ENCODE results near the gene DCK. TPM values are rescaled to one million over a fixed set of nuclear protein-coding genes. Genes with fewer than 3 reads are reported as not detected.

The DCK gene
- total and polyA plus RNA-seq, 2 experiments from 2014 or later, result 16.9 to 25.1 TPM

DNA sequence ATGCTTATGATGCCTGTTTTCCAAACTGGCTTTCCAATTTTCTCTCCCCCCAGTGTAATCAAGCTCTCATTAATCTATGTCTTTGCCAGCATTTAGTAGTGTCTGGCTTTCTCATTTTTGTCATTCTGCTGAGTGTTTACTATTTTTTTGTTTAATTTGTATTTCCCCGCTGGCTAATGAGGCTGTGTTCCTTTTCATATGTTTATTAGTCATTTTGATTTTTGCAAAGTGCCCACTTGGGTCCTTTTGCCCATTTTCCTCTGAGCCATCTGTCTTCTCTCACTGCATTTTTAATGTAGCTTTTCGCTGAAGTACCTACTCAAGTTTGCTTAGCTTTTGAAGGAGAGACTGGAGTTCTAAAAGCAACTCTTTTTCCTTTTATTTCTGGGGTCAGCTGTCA, 14.7 kb downstream of the DCK start:
- no peak overlapping the region for H3K4me3 Mint-ChIP-seq
- H3K79me2 ChIP-seq (replicated peaks; ENCODE audit: insufficient read depth), result peaks cover 65% of the 10 kb centered on the region

More for the DNA sequence above, 14.7 kb downstream of the DCK start:
- Histone ChIP-seq H3K36me3 (ENCODE audit: insufficient read depth) (no peaks in the 10 kb centered on the region; the same call in 1 of the 2 replicates), H3K4me3 (no peak overlapping the region), H4K20me1 (replicated peaks; ENCODE audit: insufficient read depth) (peaks cover 10% of the 10 kb centered on the region; the same call in 1 of the 2 replicates), H3F3A (replicated peaks; ENCODE audit: low read depth) (no peaks in the 10 kb centered on the region), H3K4me1 (ENCODE audit: insufficient read depth) (peaks cover 23% of the 10 kb centered on the region), H3K9me2 (ENCODE audit: insufficient read depth) (no peaks in the 10 kb centered on the region), H3K27me3 (ENCODE audit: insufficient read depth) (no peaks in the 10 kb centered on the region), H3K4me2 (no peak overlapping the region), H3K27ac (ENCODE audit: low read depth) (no peak overlapping the region), H2AFZ (no peak overlapping the region)
- Mint-ChIP-seq H3K27ac (no peak overlapping the region), H3K9me3 (peaks cover 11% of the 10 kb centered on the region; the same call in 2 of the 3 replicates), H3K36me3 (ENCODE audit: low read depth) (peaks cover 27% of the 10 kb centered on the region), H3K4me1 (peaks cover 40% of the 10 kb centered on the region), H3K27me3 (ENCODE audit: insufficient read depth, low read depth, poor library complexity) (peaks cover 11% of the 10 kb centered on the region)
- TF ChIP-seq ZNF114 (CRISPR knock-in tag; IDR thresholded peaks at IDR 0.05) (no peak), JUNB (IDR thresholded peaks at IDR 0.05; ENCODE audit: unreplicated experiment) (no peak), EZH2 (IDR thresholded peaks at IDR 0.05; ENCODE audit: low read depth, unreplicated experiment) (no peak), STAT1 (IDR thresholded peaks at IDR 0.05; ENCODE audit: unreplicated experiment) (no peak), ZNF331 (CRISPR knock-in tag; IDR thresholded peaks at IDR 0.05; ENCODE audit: low read depth) (no peak), CREB1 (CRISPR knock-in tag; IDR thresholded peaks at IDR 0.05; ENCODE audit: low read depth) (no peak), EZH2phosphoT487 (IDR thresholded peaks at IDR 0.05; ENCODE audit: unreplicated experiment) (no peak), POLR2AphosphoS5 (IDR thresholded peaks at IDR 0.05; ENCODE audit: low read depth) (no peak)
- TF ChIP-seq, protein P1, sequence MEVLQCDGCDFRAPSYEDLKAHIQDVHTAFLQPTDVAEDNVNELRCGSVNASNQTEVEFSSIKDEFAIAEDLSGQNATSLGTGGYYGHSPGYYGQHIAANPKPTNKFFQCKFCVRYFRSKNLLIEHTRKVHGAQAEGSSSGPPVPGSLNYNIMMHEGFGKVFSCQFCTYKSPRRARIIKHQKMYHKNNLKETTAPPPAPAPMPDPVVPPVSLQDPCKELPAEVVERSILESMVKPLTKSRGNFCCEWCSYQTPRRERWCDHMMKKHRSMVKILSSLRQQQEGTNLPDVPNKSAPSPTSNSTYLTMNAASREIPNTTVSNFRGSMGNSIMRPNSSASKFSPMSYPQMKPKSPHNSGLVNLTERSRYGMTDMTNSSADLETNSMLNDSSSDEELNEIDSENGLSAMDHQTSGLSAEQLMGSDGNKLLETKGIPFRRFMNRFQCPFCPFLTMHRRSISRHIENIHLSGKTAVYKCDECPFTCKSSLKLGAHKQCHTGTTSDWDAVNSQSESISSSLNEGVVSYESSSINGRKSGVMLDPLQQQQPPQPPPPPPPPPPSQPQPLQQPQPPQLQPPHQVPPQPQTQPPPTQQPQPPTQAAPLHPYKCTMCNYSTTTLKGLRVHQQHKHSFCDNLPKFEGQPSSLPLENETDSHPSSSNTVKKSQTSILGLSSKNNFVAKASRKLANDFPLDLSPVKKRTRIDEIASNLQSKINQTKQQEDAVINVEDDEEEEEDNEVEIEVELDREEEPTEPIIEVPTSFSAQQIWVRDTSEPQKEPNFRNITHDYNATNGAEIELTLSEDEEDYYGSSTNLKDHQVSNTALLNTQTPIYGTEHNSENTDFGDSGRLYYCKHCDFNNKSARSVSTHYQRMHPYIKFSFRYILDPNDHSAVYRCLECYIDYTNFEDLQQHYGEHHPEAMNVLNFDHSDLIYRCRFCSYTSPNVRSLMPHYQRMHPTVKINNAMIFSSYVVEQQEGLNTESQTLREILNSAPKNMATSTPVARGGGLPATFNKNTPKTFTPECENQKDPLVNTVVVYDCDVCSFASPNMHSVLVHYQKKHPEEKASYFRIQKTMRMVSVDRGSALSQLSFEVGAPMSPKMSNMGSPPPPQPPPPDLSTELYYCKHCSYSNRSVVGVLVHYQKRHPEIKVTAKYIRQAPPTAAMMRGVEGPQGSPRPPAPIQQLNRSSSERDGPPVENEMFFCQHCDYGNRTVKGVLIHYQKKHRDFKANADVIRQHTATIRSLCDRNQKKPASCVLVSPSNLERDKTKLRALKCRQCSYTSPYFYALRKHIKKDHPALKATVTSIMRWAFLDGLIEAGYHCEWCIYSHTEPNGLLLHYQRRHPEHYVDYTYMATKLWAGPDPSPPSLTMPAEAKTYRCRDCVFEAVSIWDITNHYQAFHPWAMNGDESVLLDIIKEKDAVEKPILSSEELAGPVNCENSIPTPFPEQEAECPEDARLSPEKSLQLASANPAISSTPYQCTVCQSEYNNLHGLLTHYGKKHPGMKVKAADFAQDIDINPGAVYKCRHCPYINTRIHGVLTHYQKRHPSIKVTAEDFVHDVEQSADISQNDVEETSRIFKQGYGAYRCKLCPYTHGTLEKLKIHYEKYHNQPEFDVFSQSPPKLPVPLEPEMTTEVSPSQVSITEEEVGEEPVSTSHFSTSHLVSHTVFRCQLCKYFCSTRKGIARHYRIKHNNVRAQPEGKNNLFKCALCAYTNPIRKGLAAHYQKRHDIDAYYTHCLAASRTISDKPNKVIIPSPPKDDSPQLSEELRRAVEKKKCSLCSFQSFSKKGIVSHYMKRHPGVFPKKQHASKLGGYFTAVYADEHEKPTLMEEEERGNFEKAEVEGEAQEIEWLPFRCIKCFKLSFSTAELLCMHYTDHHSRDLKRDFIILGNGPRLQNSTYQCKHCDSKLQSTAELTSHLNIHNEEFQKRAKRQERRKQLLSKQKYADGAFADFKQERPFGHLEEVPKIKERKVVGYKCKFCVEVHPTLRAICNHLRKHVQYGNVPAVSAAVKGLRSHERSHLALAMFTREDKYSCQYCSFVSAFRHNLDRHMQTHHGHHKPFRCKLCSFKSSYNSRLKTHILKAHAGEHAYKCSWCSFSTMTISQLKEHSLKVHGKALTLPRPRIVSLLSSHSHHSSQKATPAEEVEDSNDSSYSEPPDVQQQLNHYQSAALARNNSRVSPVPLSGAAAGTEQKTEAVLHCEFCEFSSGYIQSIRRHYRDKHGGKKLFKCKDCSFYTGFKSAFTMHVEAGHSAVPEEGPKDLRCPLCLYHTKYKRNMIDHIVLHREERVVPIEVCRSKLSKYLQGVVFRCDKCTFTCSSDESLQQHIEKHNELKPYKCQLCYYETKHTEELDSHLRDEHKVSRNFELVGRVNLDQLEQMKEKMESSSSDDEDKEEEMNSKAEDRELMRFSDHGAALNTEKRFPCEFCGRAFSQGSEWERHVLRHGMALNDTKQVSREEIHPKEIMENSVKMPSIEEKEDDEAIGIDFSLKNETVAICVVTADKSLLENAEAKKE (CRISPR knock-in tag; IDR thresholded peaks at IDR 0.05), result no peak
- TF ChIP-seq, protein P2, sequence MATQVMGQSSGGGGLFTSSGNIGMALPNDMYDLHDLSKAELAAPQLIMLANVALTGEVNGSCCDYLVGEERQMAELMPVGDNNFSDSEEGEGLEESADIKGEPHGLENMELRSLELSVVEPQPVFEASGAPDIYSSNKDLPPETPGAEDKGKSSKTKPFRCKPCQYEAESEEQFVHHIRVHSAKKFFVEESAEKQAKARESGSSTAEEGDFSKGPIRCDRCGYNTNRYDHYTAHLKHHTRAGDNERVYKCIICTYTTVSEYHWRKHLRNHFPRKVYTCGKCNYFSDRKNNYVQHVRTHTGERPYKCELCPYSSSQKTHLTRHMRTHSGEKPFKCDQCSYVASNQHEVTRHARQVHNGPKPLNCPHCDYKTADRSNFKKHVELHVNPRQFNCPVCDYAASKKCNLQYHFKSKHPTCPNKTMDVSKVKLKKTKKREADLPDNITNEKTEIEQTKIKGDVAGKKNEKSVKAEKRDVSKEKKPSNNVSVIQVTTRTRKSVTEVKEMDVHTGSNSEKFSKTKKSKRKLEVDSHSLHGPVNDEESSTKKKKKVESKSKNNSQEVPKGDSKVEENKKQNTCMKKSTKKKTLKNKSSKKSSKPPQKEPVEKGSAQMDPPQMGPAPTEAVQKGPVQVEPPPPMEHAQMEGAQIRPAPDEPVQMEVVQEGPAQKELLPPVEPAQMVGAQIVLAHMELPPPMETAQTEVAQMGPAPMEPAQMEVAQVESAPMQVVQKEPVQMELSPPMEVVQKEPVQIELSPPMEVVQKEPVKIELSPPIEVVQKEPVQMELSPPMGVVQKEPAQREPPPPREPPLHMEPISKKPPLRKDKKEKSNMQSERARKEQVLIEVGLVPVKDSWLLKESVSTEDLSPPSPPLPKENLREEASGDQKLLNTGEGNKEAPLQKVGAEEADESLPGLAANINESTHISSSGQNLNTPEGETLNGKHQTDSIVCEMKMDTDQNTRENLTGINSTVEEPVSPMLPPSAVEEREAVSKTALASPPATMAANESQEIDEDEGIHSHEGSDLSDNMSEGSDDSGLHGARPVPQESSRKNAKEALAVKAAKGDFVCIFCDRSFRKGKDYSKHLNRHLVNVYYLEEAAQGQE (IDR thresholded peaks at IDR 0.05; ENCODE audit: unreplicated experiment), result no peak
- TF ChIP-seq, protein P3, sequence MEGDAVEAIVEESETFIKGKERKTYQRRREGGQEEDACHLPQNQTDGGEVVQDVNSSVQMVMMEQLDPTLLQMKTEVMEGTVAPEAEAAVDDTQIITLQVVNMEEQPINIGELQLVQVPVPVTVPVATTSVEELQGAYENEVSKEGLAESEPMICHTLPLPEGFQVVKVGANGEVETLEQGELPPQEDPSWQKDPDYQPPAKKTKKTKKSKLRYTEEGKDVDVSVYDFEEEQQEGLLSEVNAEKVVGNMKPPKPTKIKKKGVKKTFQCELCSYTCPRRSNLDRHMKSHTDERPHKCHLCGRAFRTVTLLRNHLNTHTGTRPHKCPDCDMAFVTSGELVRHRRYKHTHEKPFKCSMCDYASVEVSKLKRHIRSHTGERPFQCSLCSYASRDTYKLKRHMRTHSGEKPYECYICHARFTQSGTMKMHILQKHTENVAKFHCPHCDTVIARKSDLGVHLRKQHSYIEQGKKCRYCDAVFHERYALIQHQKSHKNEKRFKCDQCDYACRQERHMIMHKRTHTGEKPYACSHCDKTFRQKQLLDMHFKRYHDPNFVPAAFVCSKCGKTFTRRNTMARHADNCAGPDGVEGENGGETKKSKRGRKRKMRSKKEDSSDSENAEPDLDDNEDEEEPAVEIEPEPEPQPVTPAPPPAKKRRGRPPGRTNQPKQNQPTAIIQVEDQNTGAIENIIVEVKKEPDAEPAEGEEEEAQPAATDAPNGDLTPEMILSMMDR (conservative IDR thresholded peaks at IDR 0.05; ENCODE audit: low read depth in 2 of 2), result no peak
- TF ChIP-seq, protein P4, sequence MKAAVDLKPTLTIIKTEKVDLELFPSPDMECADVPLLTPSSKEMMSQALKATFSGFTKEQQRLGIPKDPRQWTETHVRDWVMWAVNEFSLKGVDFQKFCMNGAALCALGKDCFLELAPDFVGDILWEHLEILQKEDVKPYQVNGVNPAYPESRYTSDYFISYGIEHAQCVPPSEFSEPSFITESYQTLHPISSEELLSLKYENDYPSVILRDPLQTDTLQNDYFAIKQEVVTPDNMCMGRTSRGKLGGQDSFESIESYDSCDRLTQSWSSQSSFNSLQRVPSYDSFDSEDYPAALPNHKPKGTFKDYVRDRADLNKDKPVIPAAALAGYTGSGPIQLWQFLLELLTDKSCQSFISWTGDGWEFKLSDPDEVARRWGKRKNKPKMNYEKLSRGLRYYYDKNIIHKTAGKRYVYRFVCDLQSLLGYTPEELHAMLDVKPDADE (IDR thresholded peaks at IDR 0.05), result no peak
- no peak for DNase-seq (ENCODE audit: low spot score)
- no peak for ATAC-seq
